ENCODE data around the gene RPGR.

RPGR gene

GRCh38 chrX:38256019-38256418 is 71.3 kb downstream of the RPGR start:
- DNase-seq (ENCODE audit: low spot score): no peak

GRCh38 chrX:38249965-38250364 is 77.3 kb downstream of the RPGR start:
- no peak for DNase-seq (ENCODE audit: low spot score)

DNA sequence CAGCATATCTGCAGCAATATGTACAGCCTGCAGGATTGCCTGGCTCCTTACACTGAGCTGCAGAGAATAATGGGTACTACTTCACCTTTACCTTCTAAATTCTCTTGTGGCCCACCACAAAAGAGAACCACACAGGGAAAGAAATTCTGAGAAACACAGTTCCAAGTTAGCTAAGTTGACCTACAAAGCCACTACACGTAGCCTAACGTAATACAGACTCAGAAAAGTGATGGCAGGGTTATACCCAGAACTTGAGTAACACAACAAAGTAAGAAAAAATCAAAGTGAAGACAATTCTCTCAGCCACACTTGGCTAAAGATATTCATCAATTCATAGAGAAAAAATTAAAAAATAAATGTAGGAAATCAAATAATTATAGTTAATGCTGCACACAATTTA is 80.3 kb downstream of the RPGR start:
- DNase-seq (ENCODE audit: low spot score): no peak

- no peak for DNase-seq (ENCODE audit: low spot score)
Observed at GRCh38 chrX:38240541-38240940, 86.8 kb downstream of the RPGR start.

- no peak for DNase-seq (ENCODE audit: low spot score)
Observed at GRCh38 chrX:38236901-38237615, 90.3 kb downstream of the RPGR start.

DNA sequence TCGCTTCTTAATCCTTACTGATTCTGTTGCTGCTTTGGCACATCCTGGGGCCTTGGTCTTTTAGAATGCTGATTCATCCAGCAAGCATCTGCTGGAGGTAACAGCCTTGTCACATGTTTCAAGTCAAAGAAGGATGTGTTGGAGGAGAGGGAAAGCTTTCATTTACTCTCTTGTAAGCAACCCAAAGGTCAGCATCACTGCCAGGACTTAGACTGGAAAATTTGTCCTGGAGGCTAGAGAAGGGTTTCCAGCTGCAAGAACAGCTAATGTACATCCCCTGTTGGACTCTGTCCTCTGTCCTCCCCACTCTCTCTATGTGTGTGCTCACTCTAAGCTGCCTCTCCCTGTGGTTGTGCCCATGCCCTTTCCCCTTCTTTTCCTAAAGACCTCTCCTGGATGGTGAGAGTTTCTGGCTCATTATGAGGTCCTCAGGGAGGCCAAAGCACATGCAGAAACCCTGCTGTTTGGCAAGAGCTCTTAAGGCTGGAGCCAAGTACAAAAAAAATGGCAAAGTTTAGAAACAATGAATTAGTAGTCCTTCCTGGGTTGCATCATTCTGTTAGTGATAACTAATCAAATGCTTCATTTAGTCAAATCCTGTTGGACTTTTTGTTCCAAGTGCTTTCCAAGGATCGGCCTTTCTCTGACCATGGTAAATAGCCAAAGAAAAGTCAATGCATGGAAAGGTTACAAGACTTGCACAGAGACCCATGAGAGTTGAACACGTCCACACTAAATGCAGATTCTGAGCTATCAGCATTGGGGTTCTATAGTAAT is 93.2 kb downstream of the RPGR start:
- peak; percentile 6 for DNase-seq (ENCODE audit: low spot score)

GRCh38 chrX:38232079-38232686 is 95.1 kb downstream of the RPGR start:
- DNase-seq (ENCODE audit: low spot score): no peak

GRCh38 chrX:38225093-38225492 is 102.2 kb downstream of the RPGR start:
- DNase-seq (ENCODE audit: low spot score): no peak

DNA sequence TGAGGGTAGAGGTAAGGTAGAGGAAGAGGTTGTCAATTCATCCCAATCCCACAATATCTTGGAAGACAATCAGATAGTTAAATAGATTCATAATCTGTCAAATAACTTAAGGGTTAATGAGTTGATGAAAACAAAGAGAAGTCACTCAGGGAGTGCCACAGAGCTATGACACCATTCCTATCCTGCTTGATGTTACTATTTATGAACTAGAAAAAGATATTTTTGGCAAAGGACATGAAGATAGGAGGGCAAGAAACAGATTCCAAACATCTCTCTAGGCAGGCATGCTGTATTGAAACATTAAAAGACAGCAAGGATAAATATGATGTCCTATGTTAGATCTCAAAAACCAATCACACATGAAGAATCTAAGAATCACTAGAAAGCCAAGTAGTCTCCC is 103.1 kb downstream of the RPGR start:
- DNase-seq (ENCODE audit: low spot score): no peak

DNA sequence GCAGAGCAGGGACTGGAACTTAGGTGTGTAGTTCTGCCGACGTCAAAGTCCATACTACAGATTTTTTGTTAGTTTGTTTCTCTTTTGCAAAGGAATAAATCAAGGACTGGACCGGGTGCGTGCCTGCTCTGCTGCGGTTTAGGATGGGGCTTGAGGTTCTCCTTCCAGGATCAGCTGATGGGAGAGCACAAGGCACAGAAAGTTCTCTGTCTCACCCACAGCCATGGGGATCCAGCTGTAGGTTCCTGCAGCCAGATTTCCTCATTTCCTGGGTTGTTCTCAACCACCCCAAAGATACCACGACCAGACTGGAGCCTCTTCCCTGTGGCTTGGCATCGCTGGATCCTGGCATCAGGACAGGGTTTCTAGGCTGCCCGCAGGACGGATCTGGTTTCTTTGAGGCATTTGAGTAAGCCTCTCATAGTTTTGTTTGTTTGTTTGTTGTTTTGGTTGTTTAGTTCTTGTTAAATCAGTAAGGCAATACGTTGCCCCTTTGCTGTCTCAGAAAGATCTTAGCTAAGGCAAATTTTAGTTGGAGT is 105.8 kb downstream of the RPGR start:
- no peak for DNase-seq (ENCODE audit: low spot score)

GRCh38 chrX:38220415-38221390 is 106.6 kb downstream of the RPGR start, which contains the start of gene SRPX:
Gene SRPX, minus strand, starts transcription at chrX:38220871. Its CDS starts 79 bp downstream, at chrX:38220792.
- DNase-seq (ENCODE audit: low spot score): no peak

GRCh38 chrX:38220024-38220414 is 107.3 kb downstream of the RPGR start:
- DNase-seq (ENCODE audit: low spot score): no peak

All from HuH-7 (cell line).